ENCODE data around the gene TUBGCP6. TPM values are rescaled to one million over a fixed set of nuclear protein-coding genes. Genes with fewer than 3 reads are reported as not detected.
"Not testable (repeated sequence)": the region's sequence is repeated elsewhere in the genome, so short reads cannot be mapped to it uniquely, and the experiment has no call there.

Gene TUBGCP6
- total RNA-seq, 2 donors from 2014 or later, result 52.3 to 80.1 TPM

DNA sequence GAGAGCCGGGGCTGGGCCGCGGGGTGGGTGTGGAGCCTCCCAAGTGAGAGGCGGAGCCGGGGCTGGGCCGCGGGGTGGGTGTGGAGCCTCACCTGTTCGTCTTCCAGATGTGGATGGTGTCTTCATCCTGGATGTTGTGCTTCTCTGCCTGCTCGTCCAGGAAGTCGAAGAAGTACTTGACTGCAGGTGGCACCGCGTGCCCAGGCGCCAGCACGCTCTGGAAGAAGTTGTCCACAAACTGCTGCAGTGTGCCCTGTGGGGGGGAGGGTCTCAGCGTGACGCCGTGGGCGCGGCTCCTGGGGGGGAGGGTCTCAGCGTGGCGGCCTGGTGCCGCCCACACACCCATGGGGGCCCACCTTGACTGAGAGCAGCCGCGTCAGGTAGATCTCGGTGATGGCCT, 32.9 kb upstream of the TUBGCP6 start:
- ATAC-seq (ENCODE audit: insufficient number of reproducible peaks, low FRiP score, low read depth) (no peak), DNase-seq (ENCODE audit: low spot score) (no peak)
- TF ChIP-seq, protein P1, sequence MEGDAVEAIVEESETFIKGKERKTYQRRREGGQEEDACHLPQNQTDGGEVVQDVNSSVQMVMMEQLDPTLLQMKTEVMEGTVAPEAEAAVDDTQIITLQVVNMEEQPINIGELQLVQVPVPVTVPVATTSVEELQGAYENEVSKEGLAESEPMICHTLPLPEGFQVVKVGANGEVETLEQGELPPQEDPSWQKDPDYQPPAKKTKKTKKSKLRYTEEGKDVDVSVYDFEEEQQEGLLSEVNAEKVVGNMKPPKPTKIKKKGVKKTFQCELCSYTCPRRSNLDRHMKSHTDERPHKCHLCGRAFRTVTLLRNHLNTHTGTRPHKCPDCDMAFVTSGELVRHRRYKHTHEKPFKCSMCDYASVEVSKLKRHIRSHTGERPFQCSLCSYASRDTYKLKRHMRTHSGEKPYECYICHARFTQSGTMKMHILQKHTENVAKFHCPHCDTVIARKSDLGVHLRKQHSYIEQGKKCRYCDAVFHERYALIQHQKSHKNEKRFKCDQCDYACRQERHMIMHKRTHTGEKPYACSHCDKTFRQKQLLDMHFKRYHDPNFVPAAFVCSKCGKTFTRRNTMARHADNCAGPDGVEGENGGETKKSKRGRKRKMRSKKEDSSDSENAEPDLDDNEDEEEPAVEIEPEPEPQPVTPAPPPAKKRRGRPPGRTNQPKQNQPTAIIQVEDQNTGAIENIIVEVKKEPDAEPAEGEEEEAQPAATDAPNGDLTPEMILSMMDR (IDR thresholded peaks at IDR 0.05), result no peak
- H3K4me1 ChIP-seq (ENCODE audit: control insufficient read depth in 1 of 2, low read depth in 2 of 2), result no peaks in the 10 kb centered on the region
- H3K27ac ChIP-seq, result no peak overlapping the region
- peaks cover 67% of the 10 kb centered on the region for H3K36me3 ChIP-seq
- no peak overlapping the region for H3K4me3 ChIP-seq
- no peaks in the 10 kb centered on the region for H3K9me3 ChIP-seq
- no peaks in the 10 kb centered on the region for H3K27me3 ChIP-seq (replicated peaks; ENCODE audit: insufficient read depth)

DNA sequence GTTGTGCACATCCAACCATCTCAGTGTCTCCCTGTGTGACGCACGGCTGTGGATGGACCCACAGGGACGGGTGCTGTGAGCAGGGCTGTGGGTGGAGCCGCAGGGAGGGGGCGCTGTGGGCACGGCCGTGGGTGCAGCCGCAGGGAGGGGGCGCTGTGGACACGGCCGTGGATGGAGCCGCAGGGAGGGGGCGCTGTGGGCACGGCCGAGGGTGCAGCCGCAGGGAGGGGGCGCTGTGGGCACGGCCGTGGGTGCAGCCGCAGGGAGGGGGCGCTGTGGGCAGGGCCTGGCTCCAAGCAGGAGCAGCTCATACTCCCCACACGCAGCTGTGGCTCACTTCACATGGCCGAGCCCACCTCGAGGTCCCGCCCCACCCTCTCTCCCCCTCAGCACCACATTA, 31.3 kb upstream of the TUBGCP6 start:
- H3K27me3 ChIP-seq (replicated peaks; ENCODE audit: insufficient read depth), result no peaks in the 10 kb centered on the region
- DNase-seq (ENCODE audit: low spot score), result no peak
- no peaks in the 10 kb centered on the region for H3K9me3 ChIP-seq
- peaks cover 51% of the 10 kb centered on the region for H3K36me3 ChIP-seq
- TF ChIP-seq, protein P1 (IDR thresholded peaks at IDR 0.05), result peak; percentile 50
- peaks cover 6 to 8% of the 10 kb centered on the region in 2 donors for H3K4me1 ChIP-seq (ENCODE audit: control insufficient read depth in 1 of 2, low read depth in 2 of 2)
- H3K27ac ChIP-seq, result peak overlapping the region in 1 of 2 donors; percentile 22
- peak; percentile 37 for ATAC-seq (ENCODE audit: insufficient number of reproducible peaks, low FRiP score, low read depth)
- no peak overlapping the region for H3K4me3 ChIP-seq

DNA sequence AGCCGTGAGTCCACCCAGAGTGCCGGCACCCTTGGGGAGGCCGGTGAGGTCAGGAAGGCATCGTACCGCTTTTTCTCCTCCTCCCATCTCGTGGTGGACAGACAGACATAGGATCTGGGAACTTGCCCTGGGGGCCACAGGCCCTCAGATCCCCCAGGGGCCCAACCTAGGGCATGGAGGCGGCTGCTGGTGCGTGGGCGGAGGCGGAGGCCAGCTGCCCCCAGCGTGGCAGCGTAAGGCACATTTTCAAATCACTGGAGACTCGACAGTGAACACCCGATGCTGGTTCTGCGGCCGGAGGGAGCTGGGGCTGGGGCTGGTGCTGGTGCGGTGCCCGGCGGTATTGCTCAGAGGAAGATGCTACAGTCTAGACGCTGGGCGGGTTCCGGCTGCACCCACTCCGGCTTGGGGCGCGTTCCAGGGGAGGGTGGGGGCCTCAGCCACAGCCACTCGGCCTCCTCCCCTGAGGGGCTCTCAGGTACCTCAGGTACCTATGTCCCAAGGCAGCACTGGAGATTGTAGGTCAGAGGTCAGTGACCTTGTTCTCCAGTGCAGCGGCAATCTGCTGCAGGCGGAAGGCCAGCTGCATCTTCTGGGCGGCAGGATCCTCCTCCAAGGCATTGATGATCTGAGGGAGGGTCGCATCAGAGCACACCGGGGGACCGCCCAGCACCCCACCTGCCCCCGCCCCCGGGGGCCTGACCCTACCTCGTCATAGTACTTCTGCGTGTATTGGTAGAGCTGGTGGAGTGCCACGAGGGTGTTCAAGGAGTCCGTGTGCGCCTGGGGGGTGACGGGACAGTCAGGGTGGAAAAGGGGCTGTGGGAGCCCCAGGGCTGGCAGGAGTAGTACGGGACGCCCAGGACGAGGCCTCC, 30.6 kb upstream of the TUBGCP6 start:
- TF ChIP-seq, protein P1 (IDR thresholded peaks at IDR 0.05), result no peak
- H3K36me3 ChIP-seq, result peaks cover 47% of the 10 kb centered on the region
- H3K4me1 ChIP-seq (ENCODE audit: control insufficient read depth in 1 of 2, low read depth in 2 of 2), result peaks cover 14 to 15% of the 10 kb centered on the region in 2 donors
- H3K27ac ChIP-seq, result no peak overlapping the region
- H3K27me3 ChIP-seq (replicated peaks; ENCODE audit: insufficient read depth), result no peaks in the 10 kb centered on the region
- DNase-seq (ENCODE audit: low spot score) (no peak), ATAC-seq (ENCODE audit: insufficient number of reproducible peaks, low FRiP score, low read depth) (no peak)
- no peak overlapping the region for H3K4me3 ChIP-seq
- no peaks in the 10 kb centered on the region for H3K9me3 ChIP-seq

DNA sequence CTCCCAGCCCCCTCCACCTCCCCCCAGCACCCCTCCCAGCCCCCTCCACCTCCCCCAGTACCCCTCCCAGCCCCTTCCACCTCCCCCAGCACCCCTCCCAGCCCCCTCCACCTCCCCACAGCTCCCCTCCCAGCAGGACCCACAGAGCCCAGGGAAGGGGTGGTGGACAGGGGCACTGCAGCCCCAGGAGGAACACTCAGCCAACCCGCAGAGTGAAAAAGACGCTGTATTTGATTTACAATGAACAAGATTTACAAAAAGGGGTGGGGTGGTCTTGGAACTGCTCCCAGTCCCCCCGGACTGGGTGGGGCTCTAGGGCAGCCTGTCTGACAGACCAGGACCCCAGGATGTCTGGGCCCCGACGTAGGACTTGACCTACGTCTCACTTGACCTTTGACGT, 29.9 kb upstream of the TUBGCP6 start:
- Histone ChIP-seq H3K27ac (no peak overlapping the region), H3K4me3 (no peak overlapping the region), H3K27me3 (replicated peaks; ENCODE audit: insufficient read depth) (no peaks in the 10 kb centered on the region), H3K9me3 (no peaks in the 10 kb centered on the region), H3K36me3 (peaks cover 40% of the 10 kb centered on the region), H3K4me1 (ENCODE audit: control insufficient read depth in 1 of 2, low read depth in 2 of 2) (peaks cover 17 to 18% of the 10 kb centered on the region in 2 donors)
- TF ChIP-seq, protein P1 (IDR thresholded peaks at IDR 0.05), result no peak
- ATAC-seq (ENCODE audit: insufficient number of reproducible peaks, low FRiP score, low read depth), result no peak
- no peak for DNase-seq (ENCODE audit: low spot score)

DNA sequence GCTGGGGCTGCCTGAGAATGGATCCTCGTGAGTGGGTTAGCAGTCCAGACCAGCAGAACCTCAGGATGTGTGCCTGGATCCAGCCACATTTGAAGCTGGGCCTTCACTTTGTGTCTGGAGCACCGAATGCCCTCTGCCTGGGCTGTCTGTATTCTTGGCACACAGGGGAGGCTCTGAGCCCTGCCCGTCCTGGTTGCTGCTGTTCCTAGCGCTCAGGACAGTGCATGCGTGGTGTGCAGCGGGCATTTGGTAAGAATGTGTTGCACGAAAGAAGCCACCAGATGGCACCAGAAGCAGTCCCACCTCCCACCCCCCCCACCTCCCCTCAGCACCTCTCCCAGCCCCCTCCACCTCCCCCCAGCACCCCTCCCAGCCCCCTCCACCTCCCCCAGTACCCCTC, 29.5 kb upstream of the TUBGCP6 start:
- no peak overlapping the region for H3K4me3 ChIP-seq
- TF ChIP-seq, protein P1 (IDR thresholded peaks at IDR 0.05), result peak; percentile 25
- ATAC-seq (ENCODE audit: insufficient number of reproducible peaks, low FRiP score, low read depth) (no peak), DNase-seq (ENCODE audit: low spot score) (no peak)
- peaks cover 35% of the 10 kb centered on the region for H3K36me3 ChIP-seq
- no peaks in the 10 kb centered on the region for H3K9me3 ChIP-seq
- H3K27me3 ChIP-seq (replicated peaks; ENCODE audit: insufficient read depth), result no peaks in the 10 kb centered on the region
- H3K27ac ChIP-seq, result no peak overlapping the region
- peaks cover 21% of the 10 kb centered on the region in 2 donors for H3K4me1 ChIP-seq (ENCODE audit: control insufficient read depth in 1 of 2, low read depth in 2 of 2)

DNA sequence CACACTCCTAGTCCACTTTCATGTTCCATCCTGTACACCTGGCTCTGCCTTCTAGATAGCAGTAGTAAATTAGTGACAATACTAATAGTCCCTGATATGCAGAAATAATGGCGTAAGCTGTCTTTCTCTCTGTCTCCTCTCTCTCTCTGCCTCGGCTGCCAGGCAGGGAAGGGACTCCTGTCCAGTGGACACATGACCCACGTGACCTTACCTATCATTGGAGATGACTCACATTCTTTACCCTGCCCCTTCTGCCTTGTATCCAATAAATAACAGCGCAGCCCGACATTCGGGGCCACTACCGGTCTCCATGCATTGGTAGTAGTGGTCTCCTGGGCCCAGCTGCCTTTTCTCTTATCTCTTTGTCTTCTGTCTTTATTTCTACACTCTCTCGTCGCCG, 29.0 kb upstream of the TUBGCP6 start:
- not testable (repeated sequence) for H3K4me3 ChIP-seq; H3K27me3 ChIP-seq (replicated peaks; ENCODE audit: insufficient read depth); ATAC-seq (ENCODE audit: insufficient number of reproducible peaks, low FRiP score, low read depth); DNase-seq (ENCODE audit: low spot score); H3K27ac ChIP-seq; H3K9me3 ChIP-seq
- Histone ChIP-seq H3K4me1 (ENCODE audit: control insufficient read depth in 1 of 2, low read depth in 2 of 2) (peaks cover 21 to 27% of the 10 kb centered on the region in 2 donors), H3K36me3 (peaks cover 30% of the 10 kb centered on the region)

DNA sequence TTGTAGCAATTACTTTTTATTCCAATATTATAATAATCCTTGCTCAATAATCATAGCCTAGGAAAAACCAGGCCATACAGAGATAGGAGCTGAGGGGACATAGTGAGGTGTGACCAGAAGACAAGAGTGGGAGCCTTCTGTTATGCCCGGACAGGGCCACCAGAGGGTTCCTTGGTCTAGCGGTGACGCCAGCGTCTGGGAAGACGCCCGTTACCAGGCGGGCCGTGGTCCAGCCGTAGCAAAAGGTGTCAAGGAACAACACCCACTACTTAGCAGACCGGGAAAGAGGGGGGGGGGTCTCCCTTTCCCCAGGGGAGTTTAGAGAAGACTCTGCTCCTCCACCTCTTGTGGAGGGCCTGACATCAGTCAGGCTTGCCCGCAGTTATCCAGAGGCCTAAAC, 28.5 kb upstream of the TUBGCP6 start:
- not testable (repeated sequence) for H3K27me3 ChIP-seq (replicated peaks; ENCODE audit: insufficient read depth); H3K27ac ChIP-seq; H3K9me3 ChIP-seq; H3K4me3 ChIP-seq; DNase-seq (ENCODE audit: low spot score); ATAC-seq (ENCODE audit: insufficient number of reproducible peaks, low FRiP score, low read depth)
- peaks cover 26% of the 10 kb centered on the region for H3K36me3 ChIP-seq
- peaks cover 21 to 31% of the 10 kb centered on the region in 2 donors for H3K4me1 ChIP-seq (ENCODE audit: control insufficient read depth in 1 of 2, low read depth in 2 of 2)

Data from thoracic aorta (tissue), 2 donors.